GM21526 (cell line): ENCODE data around the gene C2orf49.

Experiments used
- ATAC-seq: cut with Tn5 transposase; IDR thresholded peaks from one replicate; pipeline ENCODE4 v1.9.1; 2021; ENCODE audit warnings: moderate library complexity; ENCODE audit not compliant: unreplicated experiment, low FRiP score

C2orf49 gene

GRCh38 chr2:105380432-105381100, 43.2 kb downstream of the C2orf49 start:
- no peak for ATAC-seq

GRCh38 chr2:105381101-105381668, 43.8 kb downstream of the C2orf49 start:
- ATAC-seq, result no peak

- no peak for ATAC-seq
Observed at GRCh38 chr2:105382177-105382576, 44.8 kb downstream of the C2orf49 start.

- ATAC-seq, result no peak
Observed at GRCh38 chr2:105383432-105384166, 46.3 kb downstream of the C2orf49 start.

- ATAC-seq, result no peak
Observed at GRCh38 chr2:105384216-105384615, 46.9 kb downstream of the C2orf49 start.

- ATAC-seq, result no peak
Observed at GRCh38 chr2:105384861-105385260, 47.5 kb downstream of the C2orf49 start.

- no peak for ATAC-seq
Observed at GRCh38 chr2:105385731-105386540, 48.6 kb downstream of the C2orf49 start.

- no peak for ATAC-seq
Observed at GRCh38 chr2:105387225-105387624, 49.9 kb downstream of the C2orf49 start.

GRCh38 chr2:105388971-105389381, 51.6 kb downstream of the C2orf49 start:
- ATAC-seq, result no peak

GRCh38 chr2:105390454-105390853, 53.1 kb downstream of the C2orf49 start:
- no peak for ATAC-seq

- no peak for ATAC-seq
Observed at GRCh38 chr2:105391058-105391627, 53.8 kb downstream of the C2orf49 start.

GRCh38 chr2:105391763-105392662, 54.7 kb downstream of the C2orf49 start:
- ATAC-seq, result no peak

- ATAC-seq, result no peak
Observed at GRCh38 chr2:105393373-105394055, 56.2 kb downstream of the C2orf49 start.

GRCh38 chr2:105394951-105395611, 57.7 kb downstream of the C2orf49 start:
- no peak for ATAC-seq

- ATAC-seq, result no peak
Observed at GRCh38 chr2:105395691-105396090, 58.4 kb downstream of the C2orf49 start.

GRCh38 chr2:105396254-105397024, 59.1 kb downstream of the C2orf49 start:
- ATAC-seq, result no peak

GRCh38 chr2:105397025-105397722, 59.8 kb downstream of the C2orf49 start:
- ATAC-seq, result no peak
